SK-N-SH (cell line): Measurements from ENCODE around the gene AVPR2. TPM values are rescaled to one million over a fixed set of nuclear protein-coding genes. Genes with fewer than 3 reads are reported as not detected.

Source experiments
- CTCF ChIA-PET: fragments of 300-600, 350-600 bp; formaldehyde crosslinking; extraction: SDS; loops from one replicate; lab custom pipeline; 2021; lab: Yijun Ruan, JAX
- POLR2A ChIA-PET: fragments of 350-600 bp; sonication (Branson Sonifier 250); formaldehyde crosslinking; extraction: SDS; loops from one replicate; lab custom pipeline; 2020; ENCODE audit warnings: antibody characterized with exemption, inconsistent platforms; lab: Yijun Ruan, JAX
- DNase-seq: peaks from one replicate; pipeline ENCODE4 v3.0.0; 2012
- H2AFZ ChIP-seq: fragments of 200-600 bp; sonication (generic); 2 replicates; pipeline ENCODE4 v1.8.1; 2016; ENCODE audit warnings: antibody characterized with exemption, mild to moderate bottlenecking, low read depth
- H3F3A ChIP-seq: fragments of 200-600 bp; sonication (generic); replicated peaks from 2 replicates; pipeline ENCODE3; 2016; ENCODE audit warnings: antibody characterized with exemption, mild to moderate bottlenecking; ENCODE audit not compliant: insufficient read depth
- H3K27ac ChIP-seq, 2 experiments: fragments of 200-500 bp in 1 of 2; fragments of 200-600 bp in 1 of 2; sonication (Bioruptor generic) in 1 of 2; sonication (generic), shearing (Covaris generic) in 1 of 2; 2 replicates each; pipeline versions ENCODE4 v1.5.1 to v1.6.1; 2014 to 2016; ENCODE audit warnings: low read depth in 2 of 2, inconsistent platforms in 1 of 2, low read length in 1 of 2, mild to moderate bottlenecking in 1 of 2, mixed read lengths in 1 of 2
- H3K27me3 ChIP-seq: fragments of 200-600 bp; sonication (generic), shearing (Covaris generic); 2 replicates; pipeline ENCODE4 v1.6.1; 2016; ENCODE audit warnings: mixed run types; ENCODE audit not compliant: insufficient read depth
- H3K36me3 ChIP-seq, 2 experiments: fragments of 200-500 bp in 1 of 2; fragments of 200-600 bp in 1 of 2; sonication (Bioruptor generic) in 1 of 2; sonication (generic) in 1 of 2; replicated peaks in 1 of 2; 2 replicates each; pipeline versions ENCODE3 to v1.5.1; 2014 to 2016; ENCODE audit warnings: low read length in 1 of 2, mild to moderate bottlenecking in 1 of 2; ENCODE audit not compliant: insufficient read depth in 2 of 2, control insufficient read depth in 1 of 2
- H3K4me1 ChIP-seq, 2 experiments: fragments of 200-500 bp in 1 of 2; fragments of 200-600 bp in 1 of 2; sonication (Bioruptor generic) in 1 of 2; sonication (generic), shearing (Covaris generic) in 1 of 2; 2 replicates each; pipeline versions ENCODE4 v1.5.1 to v1.6.1; 2014 to 2016; ENCODE audit warnings: low read depth in 1 of 2, low read length in 1 of 2, mixed run types in 1 of 2; ENCODE audit not compliant: insufficient read depth in 2 of 2, control insufficient read depth in 1 of 2
- H3K4me2 ChIP-seq: fragments of 200-600 bp; sonication (generic), shearing (Covaris generic); 2 replicates; pipeline ENCODE4 v1.6.1; 2017; ENCODE audit warnings: mixed run types
- H3K4me3 ChIP-seq, 2 experiments: fragments of 200-500 bp in 1 of 2; fragments of 200-600 bp in 1 of 2; sonication (Bioruptor generic) in 1 of 2; sonication (generic), shearing (Covaris generic) in 1 of 2; 2 replicates each; pipeline versions ENCODE4 v1.5.1 to v1.8.1; 2014 to 2016; ENCODE audit warnings: low read depth in 2 of 2, inconsistent platforms in 1 of 2, low read length in 1 of 2, mild to moderate bottlenecking in 1 of 2, mixed read lengths in 1 of 2, moderate library complexity in 1 of 2
- H3K79me2 ChIP-seq: fragments of 200-600 bp; sonication (generic); 2 replicates; pipeline ENCODE4 v1.8.1; 2017; ENCODE audit warnings: mild to moderate bottlenecking; ENCODE audit not compliant: insufficient read depth
- H3K9ac ChIP-seq: fragments of 200-600 bp; sonication (generic); 2 replicates; pipeline ENCODE4 v1.6.1; 2017; ENCODE audit warnings: mixed run types
- H3K9me2 ChIP-seq: fragments of 200-600 bp; sonication (generic); 2 replicates; pipeline ENCODE4 v1.6.1; 2017; ENCODE audit warnings: mixed run types
- H3K9me3 ChIP-seq: fragments of 200-600 bp; sonication (generic); 2 replicates; pipeline ENCODE4 v1.6.1; 2017; ENCODE audit warnings: mixed run types, mild to moderate bottlenecking, moderate library complexity
- H4K20me1 ChIP-seq: fragments of 200-600 bp; sonication (generic); 2 replicates; pipeline ENCODE4 v1.6.1; 2017; ENCODE audit warnings: mild to moderate bottlenecking, mixed run types; ENCODE audit not compliant: insufficient read depth
- CHD2 ChIP-seq: fragments of 150-350 bp; IDR thresholded peaks from 2 replicates; pipeline ENCODE4 v1.6.1; 2018; ENCODE audit warnings: low read length; ENCODE audit not compliant: partially characterized antibody
- FOSL2 ChIP-seq: IDR thresholded peaks from 2 replicates; pipeline ENCODE4 v1.4.0; 2012; ENCODE audit warnings: low read depth, mild to moderate bottlenecking, moderate library complexity, borderline replicate concordance
- GABPA ChIP-seq: IDR thresholded peaks from 2 replicates; pipeline ENCODE4 v1.4.0; 2012; ENCODE audit warnings: low read depth, mild to moderate bottlenecking
- GATA2 ChIP-seq: sonication (generic); formaldehyde crosslinking; IDR thresholded peaks from 2 replicates; pipeline ENCODE4 v1.5.0; 2020; ENCODE audit warnings: mild to moderate bottlenecking, missing genetic modification reagents
- MEF2A ChIP-seq: IDR thresholded peaks from 2 replicates; pipeline ENCODE4 v1.4.0; 2012; ENCODE audit warnings: low read depth, borderline replicate concordance
- TAF1 ChIP-seq: IDR thresholded peaks from 2 replicates; pipeline ENCODE4 v1.6.1; 2012; ENCODE audit warnings: low read depth, mild to moderate bottlenecking, low read length, moderate library complexity, borderline replicate concordance
- USF2 ChIP-seq: fragments of 150-350 bp; IDR thresholded peaks from 2 replicates; pipeline ENCODE4 v1.6.1; 2017; ENCODE audit warnings: antibody characterized with exemption, low read length, low read depth, borderline replicate concordance
- YY1 ChIP-seq: IDR thresholded peaks from 2 replicates; pipeline ENCODE4 v1.4.0; 2012; ENCODE audit warnings: low read depth, mild to moderate bottlenecking
- ZBTB33 ChIP-seq: IDR thresholded peaks from 2 replicates; pipeline ENCODE4 v1.4.0; 2012; ENCODE audit warnings: low read depth, borderline replicate concordance
- WGBS: methylation state at CpG from one replicate; pipeline ENCODE4 v1.1.6; 2017; ENCODE audit warnings: low lambda C conversion rate; 5-methylcytosine and 5-hydroxymethylcytosine counted together
- polyA plus RNA-seq, 3 experiments: library from polyadenylated mRNA; depleted of rRNA; stranded (reverse); fragments of >200 nt; gene quantifications; 2 replicates each; pipeline ENCODE4 v1.2.3, GENCODE V29; 2012
- TF ChIP-seq, protein P1 (sequence below): IDR thresholded peaks from 2 replicates; pipeline ENCODE4 v1.4.0; 2012; ENCODE audit warnings: low read depth
- TF ChIP-seq, protein P2 (sequence below): fragments of 200-600 bp; sonication (generic); IDR thresholded peaks from 2 replicates; pipeline ENCODE4 v1.6.1; 2017; ENCODE audit warnings: antibody characterized with exemption, mild to moderate bottlenecking, moderate library complexity

AVPR2 gene
- polyA plus RNA-seq, 1 of the 3 experiments (the other 2 are of a cell fraction): not detected

GRCh38 chrX:153868576-153869472 is 35.6 kb upstream of the AVPR2 start (continued):
- TF ChIP-seq USF2 (no peak), ZBTB33 (no peak), TAF1 (no peak), GATA2 (CRISPR knock-in tag) (no peak), GABPA (no peak), CHD2 (no peak), FOSL2 (no peak)
- TF ChIP-seq, protein P1, sequence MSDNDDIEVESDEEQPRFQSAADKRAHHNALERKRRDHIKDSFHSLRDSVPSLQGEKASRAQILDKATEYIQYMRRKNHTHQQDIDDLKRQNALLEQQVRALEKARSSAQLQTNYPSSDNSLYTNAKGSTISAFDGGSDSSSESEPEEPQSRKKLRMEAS: no peak
- TF ChIP-seq, protein P2, sequence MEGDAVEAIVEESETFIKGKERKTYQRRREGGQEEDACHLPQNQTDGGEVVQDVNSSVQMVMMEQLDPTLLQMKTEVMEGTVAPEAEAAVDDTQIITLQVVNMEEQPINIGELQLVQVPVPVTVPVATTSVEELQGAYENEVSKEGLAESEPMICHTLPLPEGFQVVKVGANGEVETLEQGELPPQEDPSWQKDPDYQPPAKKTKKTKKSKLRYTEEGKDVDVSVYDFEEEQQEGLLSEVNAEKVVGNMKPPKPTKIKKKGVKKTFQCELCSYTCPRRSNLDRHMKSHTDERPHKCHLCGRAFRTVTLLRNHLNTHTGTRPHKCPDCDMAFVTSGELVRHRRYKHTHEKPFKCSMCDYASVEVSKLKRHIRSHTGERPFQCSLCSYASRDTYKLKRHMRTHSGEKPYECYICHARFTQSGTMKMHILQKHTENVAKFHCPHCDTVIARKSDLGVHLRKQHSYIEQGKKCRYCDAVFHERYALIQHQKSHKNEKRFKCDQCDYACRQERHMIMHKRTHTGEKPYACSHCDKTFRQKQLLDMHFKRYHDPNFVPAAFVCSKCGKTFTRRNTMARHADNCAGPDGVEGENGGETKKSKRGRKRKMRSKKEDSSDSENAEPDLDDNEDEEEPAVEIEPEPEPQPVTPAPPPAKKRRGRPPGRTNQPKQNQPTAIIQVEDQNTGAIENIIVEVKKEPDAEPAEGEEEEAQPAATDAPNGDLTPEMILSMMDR: no peak

DNA sequence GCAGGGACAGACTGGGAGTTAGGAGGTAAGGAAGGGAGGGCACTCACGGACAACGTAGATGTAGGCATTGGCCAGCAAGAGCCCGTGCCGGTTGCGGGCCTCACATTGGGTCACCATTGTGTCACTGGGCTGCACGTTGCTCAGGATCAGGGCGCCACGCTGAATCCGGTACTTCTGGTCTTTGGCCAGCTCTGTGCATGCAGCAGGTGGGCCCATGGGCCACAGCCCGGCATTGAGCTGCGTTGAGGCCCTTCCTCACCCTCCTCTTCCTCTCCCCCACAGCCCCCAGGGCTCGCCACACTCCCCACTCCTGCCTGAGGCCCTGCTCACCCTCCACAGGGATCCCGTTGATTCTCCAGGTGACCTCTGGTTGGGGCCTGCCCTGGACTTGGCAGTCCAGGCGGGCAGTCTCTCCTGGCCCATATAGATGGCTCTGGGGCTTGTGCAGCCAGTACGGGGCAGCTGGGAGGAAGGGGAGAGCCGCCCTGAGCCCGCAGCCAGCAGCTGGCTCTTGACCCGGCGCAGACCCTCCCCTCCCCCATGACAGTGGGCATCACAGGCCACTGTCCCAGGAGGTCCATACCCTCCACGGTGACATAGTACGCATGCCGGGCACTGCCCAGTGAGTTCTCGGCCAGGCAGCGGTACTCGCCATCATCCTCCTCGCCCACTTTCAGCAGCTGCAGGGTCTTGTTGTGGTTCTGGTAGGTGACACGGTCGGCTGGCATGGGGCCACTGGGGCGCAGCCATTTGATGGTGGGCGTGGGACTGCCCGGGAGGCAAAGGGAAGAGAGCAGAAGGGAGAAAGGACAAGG is 34.8 kb upstream of the AVPR2 start:
- no peaks in the 10 kb centered on the region for H3K27me3 ChIP-seq
- TF ChIP-seq MEF2A (no peak), CHD2 (no peak), YY1 (no peak)
- no peak overlapping the region for H3K4me2 ChIP-seq
- no peak overlapping the region for H3K27ac ChIP-seq
- peaks cover 0 to 34% of the 10 kb centered on the region in 2 experiments; a peak in 1 of 4 replicates for H3K4me1 ChIP-seq
- no peaks in the 10 kb centered on the region for H3K9me3 ChIP-seq
- no peaks in the 10 kb centered on the region for H3K9me2 ChIP-seq
- no peaks in the 10 kb centered on the region for H3K36me3 ChIP-seq
- POLR2A ChIA-PET: no interaction called here
- peaks cover 2% of the 10 kb centered on the region; the same call in 1 of the 2 replicates for H4K20me1 ChIP-seq
- no peaks in the 10 kb centered on the region for H3K79me2 ChIP-seq
- no peak overlapping the region for H3K4me3 ChIP-seq
- H2AFZ ChIP-seq: no peak overlapping the region
- CTCF ChIA-PET: interaction anchor here (1.4 kb wide), 2 partner anchors 31 to 40 kb away, joined by 3 to 4 read pairs; no protein-coding TSS in a partner anchor
- H3F3A ChIP-seq: no peaks in the 10 kb centered on the region
- WGBS: 70% methylated on average over 15 of the region's 31 CpGs
- H3K9ac ChIP-seq: no peak overlapping the region
- DNase-seq: no peak
